ACHN (cell line): ENCODE data around the gene TPGS1.
"Not testable (repeated sequence)": the region's sequence is repeated elsewhere in the genome, so short reads cannot be mapped to it uniquely, and the experiment has no call there.

Source experiments
- DNase-seq: peaks from one replicate; pipeline ENCODE4 v3.0.0-alpha.2; 2015
- in situ Hi-C: cut with HindIII; loops from 2 replicates; pipeline ENCODE4 v1.10.0; 2017; ENCODE audit warnings: low sequenced_read_pairs, low pct_ligation_motif_present, low pct_unique_long_range_greater_than_20kb

The TPGS1 gene

DNA sequence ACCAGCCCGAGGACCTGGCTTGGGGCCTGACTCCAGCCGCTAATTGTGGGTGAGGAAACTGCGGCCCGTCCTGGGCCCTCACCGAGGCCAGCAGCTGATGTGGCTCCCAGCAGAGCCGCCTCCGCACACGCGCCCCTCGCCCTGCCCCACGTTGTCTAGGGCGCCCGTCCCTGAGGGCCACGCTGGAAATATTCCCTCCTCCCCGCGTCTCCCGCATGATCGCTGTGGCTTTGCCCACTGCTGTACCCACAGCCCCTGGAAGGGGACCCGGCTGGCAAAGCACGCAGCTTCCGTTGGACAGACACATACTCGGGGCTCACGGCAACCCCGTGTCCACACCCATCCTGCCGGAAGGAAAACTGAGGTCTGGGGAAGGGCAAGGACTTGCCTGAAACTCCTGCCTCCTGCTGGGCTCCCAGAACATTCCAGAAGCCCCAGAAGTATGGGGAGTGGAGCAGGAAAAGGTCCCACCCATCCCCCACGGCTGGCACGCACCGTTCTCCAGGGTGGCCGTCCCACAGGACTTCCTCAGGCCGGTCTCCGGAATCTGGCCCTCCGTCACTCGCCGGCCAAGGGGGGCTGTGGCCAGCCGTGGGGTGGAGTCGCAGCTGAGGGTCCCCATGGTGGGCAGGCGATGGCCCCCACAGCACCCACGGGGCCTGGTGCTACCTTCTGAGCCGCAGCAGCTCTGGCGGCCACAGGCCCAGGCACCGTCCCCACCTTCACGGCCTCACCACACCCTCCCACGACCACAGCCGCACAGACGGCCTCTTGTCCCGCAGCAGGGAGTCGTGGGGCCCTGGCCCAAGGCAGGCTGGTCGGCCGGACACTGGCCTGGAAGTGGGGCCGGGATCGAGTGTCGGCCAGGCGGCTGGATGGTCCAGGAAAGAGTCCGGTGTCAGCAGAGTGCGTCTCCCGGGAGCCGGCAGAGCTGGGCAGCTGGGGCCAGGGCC lies 32.9 kb upstream of the TPGS1 start:
- in situ Hi-C loops: no loop called here
- DNase-seq: no peak

DNA sequence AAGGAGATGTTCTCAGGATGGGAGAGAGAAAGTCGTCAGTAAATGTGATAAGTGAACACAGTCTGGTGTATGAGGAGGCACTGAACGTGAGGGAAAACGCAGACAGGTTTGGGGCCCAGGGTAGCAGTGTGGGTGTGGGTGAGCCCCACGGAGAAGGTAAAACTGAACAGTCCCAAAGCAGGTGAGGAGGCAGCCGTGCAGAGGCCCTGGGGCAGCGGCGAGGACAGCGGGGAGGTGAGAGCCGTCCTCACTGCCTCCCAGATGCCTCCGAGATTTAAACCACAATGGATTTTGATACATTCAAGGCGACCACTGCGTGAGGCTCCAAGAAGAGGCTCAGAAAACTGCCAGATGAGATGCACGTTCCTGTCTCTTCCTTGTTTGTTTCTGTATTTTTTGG lies 31.9 kb upstream of the TPGS1 start:
- in situ Hi-C loops: no loop called here
- no peak for DNase-seq

DNA sequence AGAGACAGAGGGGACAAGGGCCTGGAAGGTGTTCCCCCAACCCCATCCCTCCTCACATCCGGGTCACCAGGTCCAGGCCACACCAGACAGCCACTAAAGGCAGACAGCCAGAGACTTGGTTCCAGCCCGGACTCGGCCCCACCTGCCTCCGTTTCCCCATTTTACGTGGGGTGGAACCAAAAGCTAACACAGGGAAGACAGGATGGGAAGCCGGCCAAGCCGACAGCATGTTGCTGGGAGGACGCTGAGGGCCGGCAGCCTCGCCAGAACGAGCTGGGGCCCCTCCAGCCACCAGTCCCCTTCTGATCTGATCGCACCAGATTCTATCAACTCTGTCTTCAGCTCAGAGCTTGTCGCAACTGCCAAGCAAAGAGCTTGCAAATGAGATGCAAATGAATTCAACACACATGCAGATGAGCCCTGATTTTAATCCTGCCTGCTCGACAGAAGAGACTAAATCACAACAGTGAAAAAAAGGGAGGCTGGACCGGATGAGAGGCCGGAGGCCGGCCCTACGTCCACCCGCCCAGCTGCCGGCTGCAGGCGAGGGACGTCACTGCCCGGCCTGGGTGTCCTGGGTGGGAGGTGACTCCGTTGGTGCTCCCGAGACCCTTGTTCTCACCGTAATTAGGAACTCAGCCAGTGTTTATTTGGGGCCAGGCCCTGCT lies 28.9 kb upstream of the TPGS1 start:
- in situ Hi-C loops: no loop called here
- no peak for DNase-seq

DNA sequence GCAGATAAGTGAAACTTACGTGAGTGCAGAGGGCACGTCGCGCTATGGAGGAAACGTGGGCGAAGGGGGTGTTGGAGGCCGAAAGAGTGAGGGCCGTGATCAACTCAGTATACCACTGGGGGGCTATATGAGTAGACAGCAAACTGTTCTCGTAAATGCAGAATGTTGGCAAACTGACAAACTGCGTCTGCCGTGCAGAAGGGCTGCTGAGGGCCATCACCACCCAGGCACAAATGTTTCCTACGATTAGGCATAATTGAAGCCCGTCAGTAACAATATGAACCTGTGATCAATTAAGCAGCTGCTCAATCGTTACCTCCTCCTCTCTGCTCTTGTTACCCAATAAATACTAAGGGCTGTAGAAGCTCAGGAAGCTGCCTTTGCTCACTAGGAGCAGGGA lies 28.3 kb upstream of the TPGS1 start:
- in situ Hi-C loops: no loop called here
- no peak for DNase-seq

DNA sequence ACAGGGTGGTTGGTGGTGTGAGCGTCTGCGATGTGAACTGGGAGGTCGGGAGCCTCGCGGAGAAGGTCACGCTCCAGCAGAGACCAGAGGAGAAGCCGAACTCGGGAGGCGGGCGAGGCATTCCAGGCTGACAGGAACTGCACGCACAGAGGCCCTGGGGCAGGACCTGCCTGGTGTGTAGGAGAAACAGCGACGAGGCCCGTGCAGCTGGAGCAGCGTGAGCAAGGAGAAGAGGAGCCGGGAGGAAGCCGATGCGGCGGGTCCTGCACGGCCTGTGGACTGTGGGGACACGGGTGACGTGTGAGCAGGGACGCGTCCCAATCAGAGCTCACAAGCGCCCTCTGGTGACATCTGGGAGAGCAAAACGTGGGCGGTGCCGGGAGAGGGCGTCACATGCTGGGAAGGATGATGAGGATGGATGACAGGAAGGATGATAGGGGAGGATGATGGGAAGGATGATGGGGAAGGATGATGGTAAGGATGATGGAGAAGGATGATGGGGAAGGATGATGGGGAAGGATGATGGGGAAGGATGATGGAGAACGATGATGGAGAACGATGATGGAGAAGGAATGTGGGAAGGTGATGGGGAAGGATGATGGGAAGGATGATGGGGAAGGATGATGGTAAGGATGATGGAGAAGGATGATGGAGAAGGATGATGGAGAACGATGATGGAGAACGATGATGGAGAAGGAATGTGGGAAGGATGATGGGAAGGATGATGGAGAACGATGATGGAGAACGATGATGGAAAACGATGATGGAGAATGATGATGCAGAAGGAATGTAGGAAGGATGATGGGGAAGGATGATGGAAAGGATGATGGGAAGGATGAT lies 27.1 kb upstream of the TPGS1 start:
- in situ Hi-C loops: no loop called here
- DNase-seq: peak; percentile 72

DNA sequence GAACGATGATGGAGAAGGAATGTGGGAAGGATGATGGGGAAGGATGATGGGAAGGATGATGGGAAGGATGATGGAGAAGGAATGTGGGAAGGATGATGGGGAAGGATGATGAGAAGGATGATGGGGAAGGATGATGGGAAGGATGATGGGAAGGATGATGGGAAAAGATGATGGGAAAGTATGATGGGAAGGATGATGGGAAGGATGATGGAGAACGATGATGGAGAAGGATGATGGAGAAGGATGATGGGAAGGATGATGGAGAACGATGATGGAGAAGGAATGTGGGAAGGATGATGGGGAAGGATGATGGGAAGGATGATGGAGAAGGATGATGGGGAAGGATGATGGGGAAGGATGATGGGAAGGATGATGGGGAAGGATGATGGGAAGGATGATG lies 26.2 kb upstream of the TPGS1 start:
- DNase-seq, in situ Hi-C loops: not testable (repeated sequence)

DNA sequence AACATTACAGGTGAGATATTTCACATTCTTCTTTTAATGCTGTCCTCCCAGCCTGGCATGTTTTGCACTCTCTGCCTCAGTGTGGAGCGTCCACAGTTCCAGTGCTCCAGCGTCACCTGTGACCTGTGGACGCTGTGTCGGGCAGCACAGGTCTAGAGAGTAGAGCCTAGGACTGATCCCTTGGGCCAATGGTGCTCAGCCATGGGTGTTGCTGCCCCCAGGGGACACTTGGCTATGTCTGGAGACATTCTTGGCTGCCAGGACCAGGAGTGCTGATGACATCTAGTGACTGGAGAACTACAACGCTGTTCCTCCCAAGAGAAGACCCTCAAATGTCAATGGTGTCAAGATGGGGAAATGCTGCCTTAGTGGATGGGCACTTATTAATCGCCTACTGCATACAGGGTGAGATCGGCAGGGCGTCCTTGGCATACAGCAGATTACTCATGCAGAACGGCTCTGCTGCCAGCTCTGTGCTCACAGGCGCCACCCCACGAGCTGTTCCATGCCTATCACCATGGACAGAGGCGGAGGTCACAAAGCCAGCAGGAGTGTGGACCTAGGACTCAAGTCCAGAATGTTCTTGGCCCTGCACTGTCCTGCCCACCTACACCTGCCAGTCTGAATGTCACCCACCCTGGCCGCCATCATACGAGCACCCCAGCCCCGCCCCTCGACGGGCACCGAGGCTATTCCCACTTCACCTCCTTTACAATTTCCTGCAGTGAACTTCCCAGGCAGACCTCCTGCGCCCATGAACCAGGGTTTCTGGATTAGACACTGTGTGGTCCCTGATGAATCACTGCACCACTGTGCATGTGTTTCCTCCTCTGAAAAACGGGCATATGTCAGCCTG lies 24.9 kb upstream of the TPGS1 start:
- in situ Hi-C loops: no loop called here

DNA sequence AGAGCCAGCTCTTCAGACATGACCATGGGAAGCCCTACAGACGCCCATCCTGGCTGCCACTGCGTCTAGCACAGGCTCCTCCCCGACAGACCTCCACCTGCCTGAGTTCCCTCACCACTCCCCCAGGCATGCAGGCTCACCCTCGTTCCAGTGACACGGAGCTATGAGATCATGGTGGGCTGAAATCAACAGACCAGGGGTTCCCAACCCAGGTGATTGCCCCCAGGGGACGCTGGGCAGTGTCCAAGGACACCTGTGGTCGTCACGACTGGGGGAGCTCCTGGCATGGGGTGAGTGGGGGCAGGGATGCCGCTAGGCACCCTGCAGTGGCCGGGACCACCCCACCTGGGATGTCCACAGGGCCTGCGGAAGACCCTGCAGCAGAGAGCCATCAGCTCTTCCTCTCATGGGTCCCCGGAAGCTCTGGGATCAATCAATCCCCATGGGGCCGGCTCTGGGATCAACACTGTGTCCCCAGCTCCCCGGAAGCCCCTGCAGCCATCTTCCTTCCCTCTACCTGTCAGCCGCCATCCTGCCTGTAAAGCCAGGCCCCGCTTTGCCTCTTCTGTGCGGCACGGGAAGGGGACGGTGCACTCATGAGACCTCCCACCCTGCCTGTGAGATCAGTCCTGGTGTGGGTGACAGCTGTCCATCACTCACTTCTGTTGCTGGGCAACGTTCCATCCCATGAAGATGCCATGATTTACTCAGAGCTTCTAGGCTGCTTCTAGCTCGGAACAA lies 23.8 kb upstream of the TPGS1 start:
- in situ Hi-C loops: no loop called here
- no peak for DNase-seq

More for the DNA sequence above, 24.9 kb upstream of the TPGS1 start:
- peak; percentile 25 for DNase-seq

DNA sequence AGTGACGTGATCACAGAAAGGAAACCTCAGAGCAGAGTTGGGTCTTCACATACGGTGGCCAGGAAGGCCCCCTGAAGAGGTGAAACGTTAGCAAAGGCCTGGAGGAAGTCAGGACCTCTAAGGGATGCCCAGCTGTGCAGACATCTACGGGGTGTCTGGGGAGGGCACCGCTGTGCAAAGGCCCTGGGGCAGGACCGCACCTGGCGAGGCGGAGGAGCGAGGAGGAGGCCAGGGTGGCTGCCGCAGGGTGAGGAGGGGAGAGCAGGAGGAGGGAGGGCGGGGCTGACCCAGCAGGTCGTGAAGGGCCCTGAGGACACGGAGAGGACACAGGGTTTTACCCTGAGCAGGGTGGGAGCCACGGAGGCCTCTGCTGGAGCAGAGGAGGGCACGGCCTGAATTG lies 22.8 kb upstream of the TPGS1 start:
- in situ Hi-C loops: no loop called here
- no peak for DNase-seq

DNA sequence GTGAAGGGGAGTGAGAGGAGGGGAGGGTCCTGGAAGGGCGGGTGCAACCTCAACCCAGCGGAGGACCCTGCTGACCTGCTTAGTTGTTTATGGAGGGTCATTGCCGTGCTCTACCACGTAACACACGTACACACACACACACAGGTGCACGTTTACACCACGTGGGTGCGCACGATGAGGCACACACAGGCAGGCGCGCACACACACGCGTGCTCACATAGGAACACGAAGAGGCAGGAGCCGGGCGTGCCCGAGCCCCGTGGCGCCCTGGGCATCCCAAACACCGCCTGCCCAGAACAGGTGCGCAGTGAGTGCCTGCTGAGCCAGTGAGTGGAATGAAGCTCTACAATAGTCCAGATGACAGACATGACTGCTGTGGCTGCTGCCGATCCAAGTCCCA lies 22.2 kb upstream of the TPGS1 start:
- no peak for DNase-seq
- in situ Hi-C loops: no loop called here

DNA sequence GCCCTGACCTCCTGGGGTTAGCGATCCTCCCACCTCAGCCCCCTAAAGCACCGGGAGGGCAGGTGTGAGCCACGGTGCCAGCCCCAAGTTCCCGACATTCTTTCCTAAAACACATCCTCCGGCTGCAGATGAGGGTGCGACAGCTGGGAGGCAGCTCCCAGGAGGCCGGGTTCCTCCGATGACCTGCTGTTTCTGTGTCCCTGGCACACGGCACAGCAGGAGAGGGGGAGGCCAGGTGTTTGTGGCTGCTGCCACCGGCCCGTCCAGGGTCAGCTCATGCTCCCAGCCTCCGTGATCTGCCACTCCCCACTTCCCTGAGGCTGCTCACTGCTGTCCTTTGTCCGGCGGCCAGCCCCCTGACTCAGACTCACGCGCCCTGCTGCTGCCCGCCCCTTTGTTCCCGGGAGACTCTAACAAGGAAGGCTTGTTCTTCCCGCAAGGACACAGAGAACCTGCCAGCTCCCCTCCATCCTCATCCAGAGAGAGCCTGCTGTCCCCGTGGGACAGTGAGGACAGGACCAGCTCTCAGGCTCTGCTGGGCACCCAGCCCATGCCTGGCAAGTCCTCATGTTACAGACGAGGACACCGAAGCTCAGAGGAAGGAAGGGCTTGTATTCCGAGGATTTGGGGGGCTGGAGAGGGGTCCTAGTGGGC lies 21.6 kb upstream of the TPGS1 start:
- in situ Hi-C loops: no loop called here
- DNase-seq: peak; percentile 26

DNA sequence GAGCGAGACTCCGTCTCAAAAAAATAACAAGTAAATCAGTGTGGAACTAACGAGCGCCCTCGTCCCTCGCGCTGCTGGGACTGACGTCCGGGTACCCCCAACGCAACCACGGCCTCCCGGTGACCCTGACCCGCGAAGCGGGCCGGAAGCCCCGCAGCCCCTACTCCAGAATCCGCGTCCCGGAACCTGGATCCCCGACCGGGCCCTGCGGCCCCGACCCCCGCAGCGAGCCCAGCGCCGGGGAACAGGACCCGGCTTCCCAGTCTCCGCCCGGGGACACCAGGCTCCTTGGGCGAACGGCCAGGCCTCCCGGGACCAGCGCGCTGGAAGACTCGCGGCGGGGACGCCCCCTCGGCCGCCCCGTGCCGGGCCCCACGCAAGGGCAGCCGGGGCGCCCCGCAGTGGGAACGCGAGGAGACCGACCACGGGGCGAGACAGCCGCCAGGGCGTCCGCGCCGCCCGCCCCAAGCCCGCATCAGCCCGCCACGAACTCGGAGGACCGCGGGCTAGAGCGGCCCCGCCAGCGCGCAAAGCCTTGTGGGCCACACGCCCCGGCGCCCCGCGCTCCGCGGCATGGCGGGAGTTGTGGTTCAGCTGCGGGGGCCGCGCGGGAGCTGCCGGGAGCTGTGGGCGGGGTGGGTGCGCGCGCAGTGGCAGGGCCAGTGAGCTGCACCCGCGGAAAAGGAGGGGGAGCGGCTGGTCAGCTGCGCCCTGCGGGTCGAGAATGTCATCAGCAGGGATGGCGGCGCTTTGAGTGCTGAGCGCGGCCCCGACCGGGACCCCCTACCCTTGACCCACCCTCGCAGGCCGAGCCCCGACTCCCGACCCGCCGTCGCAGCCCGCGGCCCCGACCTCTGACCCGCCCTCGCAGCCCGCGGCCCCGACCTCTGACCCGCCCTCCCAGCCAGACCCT lies 18.5 kb upstream of the TPGS1 start:
- in situ Hi-C loops: no loop called here

DNA sequence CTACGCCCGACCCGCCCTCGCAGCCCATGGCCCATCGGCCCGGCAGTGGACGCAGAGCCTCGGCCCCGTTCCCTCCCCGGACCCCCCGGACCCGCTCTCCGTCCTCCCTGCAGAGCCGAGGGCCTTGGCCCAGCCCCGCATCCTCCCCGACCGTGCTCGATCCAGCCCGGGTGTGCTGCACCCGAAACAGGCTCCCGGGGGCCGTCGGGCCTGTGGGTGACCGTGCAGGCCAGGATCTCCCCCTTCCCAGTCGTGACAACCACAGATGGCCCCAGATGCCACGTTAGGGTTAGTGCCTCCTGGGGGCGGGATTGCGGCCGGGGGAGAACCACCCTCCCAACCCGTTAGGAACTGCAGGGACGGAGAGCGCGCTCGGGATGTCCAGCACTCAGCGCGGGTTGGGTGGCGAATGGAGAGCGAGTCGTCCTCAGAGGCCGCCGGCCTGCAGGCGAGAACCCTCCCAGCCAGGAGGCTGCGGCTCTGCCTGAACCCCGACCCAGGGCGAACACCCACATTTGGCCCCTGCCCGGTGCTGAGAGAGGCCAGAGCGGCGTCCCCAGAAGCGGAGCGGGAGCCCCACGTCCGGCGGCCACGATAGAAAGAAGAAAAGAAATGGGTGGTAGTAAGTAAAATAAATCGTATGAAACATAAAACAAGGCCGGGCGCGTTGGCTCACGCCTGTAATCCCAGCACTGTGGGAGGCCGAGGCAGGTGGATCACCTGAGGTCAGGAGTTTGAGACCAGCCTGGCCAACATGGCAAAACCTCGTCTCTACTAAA lies 17.7 kb upstream of the TPGS1 start:
- DNase-seq: no peak

More for the DNA sequence above, 18.5 kb upstream of the TPGS1 start:
- DNase-seq: peak; percentile 89

DNA sequence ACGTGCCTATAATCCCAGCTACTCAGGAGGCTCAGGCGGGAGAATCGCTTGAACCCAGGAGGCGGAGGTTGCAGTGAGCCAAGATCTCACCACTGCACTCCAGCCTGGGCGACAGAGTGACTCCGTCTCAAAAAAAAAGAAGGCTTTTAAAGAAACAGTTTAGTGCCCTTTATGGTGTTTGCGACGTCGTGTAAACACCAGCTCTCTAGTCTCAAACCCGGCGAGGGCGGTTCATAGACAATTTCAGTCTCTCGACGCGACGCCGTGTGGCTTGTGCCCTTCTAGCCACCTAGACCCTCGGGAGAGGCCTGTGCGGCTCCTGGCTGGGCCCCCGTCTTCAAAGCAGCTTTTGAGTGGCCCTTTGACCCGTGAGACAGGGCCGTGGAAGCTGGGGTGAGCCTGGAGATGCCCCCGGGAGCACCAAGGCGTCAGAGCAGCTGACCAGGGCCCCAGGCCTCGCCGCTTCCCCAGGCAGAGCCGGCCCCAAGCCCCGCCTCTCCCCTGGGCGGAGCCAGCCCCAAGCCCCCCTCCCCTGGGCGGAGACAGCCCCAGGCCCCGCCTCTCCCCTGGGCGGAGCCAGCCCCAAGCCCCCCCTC lies 16.1 kb upstream of the TPGS1 start:
- in situ Hi-C loops: no loop called here
- DNase-seq: no peak

More for the DNA sequence above, 17.7 kb upstream of the TPGS1 start:
- in situ Hi-C loops: no loop called here

DNA sequence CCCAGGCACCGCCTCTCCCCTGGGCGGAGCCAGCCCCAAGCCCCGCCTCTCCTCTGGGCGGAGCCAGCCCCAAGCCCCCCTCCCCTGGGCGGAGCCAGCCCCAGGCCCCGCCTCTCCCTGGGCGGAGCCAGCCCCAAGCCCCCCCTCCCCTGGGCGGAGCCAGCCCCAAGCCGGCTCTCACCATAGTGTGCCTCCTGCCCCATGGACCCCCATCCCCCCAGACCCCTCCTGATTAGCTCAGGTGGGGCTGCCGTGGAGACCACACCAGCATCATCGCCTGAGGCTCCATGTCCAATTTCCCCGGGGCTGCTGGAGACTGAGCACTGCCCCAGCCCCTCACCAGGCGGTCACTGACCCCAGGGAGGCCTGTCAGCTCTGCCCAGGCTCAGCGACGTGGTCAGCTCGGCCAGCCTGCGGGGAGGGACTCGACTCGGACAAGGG lies 15.2 kb upstream of the TPGS1 start:
- in situ Hi-C loops: no loop called here
- DNase-seq: no peak
